NB4 (cell line): ENCODE measurements around the gene CDCA5.

ENCODE experiments used
- DNase-seq: peaks from one replicate; pipeline ENCODE4 v3.0.0; 2010; ENCODE audit warnings: low read depth
- H3K4me3 ChIP-seq: one replicate; pipeline ENCODE4 v1.5.1; 2011; ENCODE audit warnings: mild to moderate bottlenecking, low read depth, low read length, moderate library complexity
- MAX ChIP-seq: IDR thresholded peaks from 2 replicates; pipeline ENCODE4 v1.6.1; 2011; ENCODE audit warnings: low read depth, low read length
- MYC ChIP-seq: IDR thresholded peaks from 2 replicates; pipeline ENCODE4 v1.6.1; 2011; ENCODE audit warnings: low read depth, low read length
- POLR2A ChIP-seq: IDR thresholded peaks from 2 replicates; pipeline ENCODE4 v1.6.1; 2011; ENCODE audit warnings: mild to moderate bottlenecking; ENCODE audit not compliant: insufficient read length; ENCODE audit errors: extremely low read depth
- TF ChIP-seq, protein P1 (sequence below): IDR thresholded peaks from one replicate; pipeline ENCODE4 v1.5.1; 2012; ENCODE audit warnings: low read depth, low read length

Gene CDCA5

DNA sequence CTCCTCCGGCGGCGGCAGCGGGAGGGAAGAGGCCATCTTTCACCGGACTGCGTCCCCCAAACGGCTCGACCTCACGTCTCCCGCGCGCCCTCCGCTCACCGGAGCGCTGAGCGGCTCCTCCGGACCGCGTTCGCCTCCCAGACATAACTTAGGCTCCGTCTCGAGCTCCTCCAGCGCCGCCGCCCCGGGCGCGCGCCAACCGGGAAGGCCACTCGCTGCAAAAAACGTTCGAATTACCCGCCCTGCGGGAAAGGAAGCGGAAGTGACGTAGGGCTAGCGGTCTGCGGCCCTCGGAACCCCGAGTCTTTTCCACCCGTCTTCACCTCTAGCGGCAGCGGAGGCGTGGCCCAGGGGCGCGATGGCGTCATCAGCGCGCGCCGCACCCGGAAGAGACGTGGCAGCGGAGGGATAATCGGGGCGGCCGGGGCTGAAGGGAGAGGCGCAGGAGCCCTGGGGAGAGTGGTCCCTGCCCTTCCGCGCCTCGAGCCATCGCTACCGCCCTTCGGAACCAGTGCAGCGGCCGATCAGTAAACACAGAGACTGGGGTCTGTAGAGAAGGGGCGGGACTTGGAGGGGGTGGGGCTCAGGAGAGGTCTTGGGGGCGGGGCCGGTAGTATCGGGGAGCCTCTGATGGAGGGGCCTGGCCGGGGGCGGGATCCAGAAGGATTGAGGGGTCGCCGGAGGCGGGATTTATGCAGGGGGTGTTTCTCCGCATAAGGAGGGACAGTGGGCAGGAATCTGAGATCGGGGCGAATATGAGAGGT, at the start of gene CDCA5, which contains the start of gene ZFPL1:
TSS of gene CDCA5 (minus strand) at position 207 of the 764 bp plus-strand sequence. CDS start at position 145, 62 bp downstream.
TSS of gene ZFPL1 (plus strand) at position 389 of the 764 bp plus-strand sequence. CDS start 477 bp downstream, outside the sequence.
- peak within 1 kb of the TSS; percentile 96 for H3K4me3 ChIP-seq
- TF ChIP-seq MYC (peak; percentile 60), POLR2A (peak; percentile 77), MAX (peak; percentile 72; the same call in 1 of the 2 replicates)
- TF ChIP-seq, protein P1, sequence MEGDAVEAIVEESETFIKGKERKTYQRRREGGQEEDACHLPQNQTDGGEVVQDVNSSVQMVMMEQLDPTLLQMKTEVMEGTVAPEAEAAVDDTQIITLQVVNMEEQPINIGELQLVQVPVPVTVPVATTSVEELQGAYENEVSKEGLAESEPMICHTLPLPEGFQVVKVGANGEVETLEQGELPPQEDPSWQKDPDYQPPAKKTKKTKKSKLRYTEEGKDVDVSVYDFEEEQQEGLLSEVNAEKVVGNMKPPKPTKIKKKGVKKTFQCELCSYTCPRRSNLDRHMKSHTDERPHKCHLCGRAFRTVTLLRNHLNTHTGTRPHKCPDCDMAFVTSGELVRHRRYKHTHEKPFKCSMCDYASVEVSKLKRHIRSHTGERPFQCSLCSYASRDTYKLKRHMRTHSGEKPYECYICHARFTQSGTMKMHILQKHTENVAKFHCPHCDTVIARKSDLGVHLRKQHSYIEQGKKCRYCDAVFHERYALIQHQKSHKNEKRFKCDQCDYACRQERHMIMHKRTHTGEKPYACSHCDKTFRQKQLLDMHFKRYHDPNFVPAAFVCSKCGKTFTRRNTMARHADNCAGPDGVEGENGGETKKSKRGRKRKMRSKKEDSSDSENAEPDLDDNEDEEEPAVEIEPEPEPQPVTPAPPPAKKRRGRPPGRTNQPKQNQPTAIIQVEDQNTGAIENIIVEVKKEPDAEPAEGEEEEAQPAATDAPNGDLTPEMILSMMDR = no peak
- DNase-seq = peak; percentile 97

- TF ChIP-seq, protein P1 = no peak
- TF ChIP-seq POLR2A = no peak
- no peak for TF ChIP-seq MYC
- no peak for TF ChIP-seq MAX
- peak overlapping the region; percentile 86 for H3K4me3 ChIP-seq
- peak; percentile 62 for DNase-seq
Measured at GRCh38 chr11:65132988-65133700, 49.3 kb upstream of the CDCA5 start.

GRCh38 chr11:65132238-65132987, 48.6 kb upstream of the CDCA5 start:
- DNase-seq = peak; percentile 6
- peak overlapping the region; percentile 86 for H3K4me3 ChIP-seq
- TF ChIP-seq, protein P1 = no peak
- TF ChIP-seq POLR2A (no peak), MYC (no peak), MAX (no peak)

- H3K4me3 ChIP-seq = no peak overlapping the region
- TF ChIP-seq, protein P1 = no peak
- no peak for TF ChIP-seq MAX
- TF ChIP-seq MYC = no peak
- DNase-seq = no peak
Measured at GRCh38 chr11:65131895-65132237, 48.0 kb upstream of the CDCA5 start.

DNA sequence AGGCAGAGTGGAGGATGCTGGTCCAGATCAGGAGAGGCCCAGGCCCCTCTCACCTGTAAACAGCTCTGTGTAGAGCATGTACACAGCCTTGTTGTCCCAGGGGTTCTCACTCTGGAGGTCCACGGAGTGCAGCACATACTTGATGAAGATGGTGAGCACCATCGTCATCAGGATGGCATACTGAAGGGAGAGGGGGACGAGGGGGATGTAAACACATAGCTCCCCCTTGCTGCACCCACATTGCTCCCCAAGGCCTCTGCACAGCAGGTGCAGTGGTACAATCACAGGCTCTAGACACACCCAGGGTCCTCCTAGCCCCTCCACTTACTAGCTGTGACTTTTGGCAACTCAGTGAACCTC, 47.6 kb upstream of the CDCA5 start:
- DNase-seq = no peak
- TF ChIP-seq, protein P1 = no peak
- TF ChIP-seq MAX (no peak), MYC (no peak), POLR2A (no peak)
- no peak overlapping the region for H3K4me3 ChIP-seq
